ENCODE results near the gene ANKRD66.

GRCh38 chr6:46788791-46789190 lies 42.1 kb downstream of the ANKRD66 start:
- TF ChIP-seq CTCF (IDR thresholded peaks at IDR 0.05) (no peak), POLR2A (IDR thresholded peaks at IDR 0.05; ENCODE audit: low read depth) (no peak), POLR2AphosphoS5 (IDR thresholded peaks at IDR 0.05) (no peak), EP300 (IDR thresholded peaks at IDR 0.05) (no peak)
